ENCODE data around the gene AGAP5.

DNA sequence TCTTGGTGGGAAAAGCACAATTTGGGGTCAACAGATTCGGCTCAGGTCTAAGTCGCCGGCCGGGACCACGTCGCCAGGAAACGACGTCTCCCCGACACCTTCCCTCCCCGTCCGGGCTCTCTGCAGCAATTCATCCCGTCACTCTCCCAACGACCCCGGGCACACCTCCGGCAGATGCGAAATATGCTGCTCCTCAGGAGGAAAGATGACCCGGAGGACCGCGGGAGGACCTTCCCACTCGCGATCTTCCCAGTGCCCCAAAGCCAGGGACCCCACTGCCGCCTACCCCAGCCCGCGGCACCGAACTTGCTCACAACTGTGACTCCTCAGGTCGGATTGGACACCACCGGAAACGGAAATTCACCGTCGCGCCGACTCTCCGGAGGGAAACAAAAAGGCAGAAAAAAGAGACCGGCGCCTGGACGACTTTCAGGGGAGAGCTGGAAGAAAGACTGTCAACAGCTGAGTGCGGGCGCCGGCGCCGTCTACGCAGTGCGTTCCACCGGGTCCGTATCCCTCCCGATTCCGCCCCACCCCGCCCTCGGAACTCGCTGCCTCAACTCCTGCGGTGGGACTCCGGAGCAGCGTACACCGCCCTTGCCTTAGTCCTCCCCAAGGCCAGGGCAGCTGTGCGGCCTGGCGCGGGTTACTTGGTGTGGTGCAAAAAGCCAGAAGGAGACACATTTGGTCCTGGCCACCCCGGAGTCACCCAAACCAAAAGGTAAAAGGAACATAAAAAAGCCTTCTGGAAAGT lies 32.4 kb upstream of the AGAP5 start:
- TF ChIP-seq POLR2A (IDR thresholded peaks at IDR 0.05): no peak
- TF ChIP-seq, protein P1, sequence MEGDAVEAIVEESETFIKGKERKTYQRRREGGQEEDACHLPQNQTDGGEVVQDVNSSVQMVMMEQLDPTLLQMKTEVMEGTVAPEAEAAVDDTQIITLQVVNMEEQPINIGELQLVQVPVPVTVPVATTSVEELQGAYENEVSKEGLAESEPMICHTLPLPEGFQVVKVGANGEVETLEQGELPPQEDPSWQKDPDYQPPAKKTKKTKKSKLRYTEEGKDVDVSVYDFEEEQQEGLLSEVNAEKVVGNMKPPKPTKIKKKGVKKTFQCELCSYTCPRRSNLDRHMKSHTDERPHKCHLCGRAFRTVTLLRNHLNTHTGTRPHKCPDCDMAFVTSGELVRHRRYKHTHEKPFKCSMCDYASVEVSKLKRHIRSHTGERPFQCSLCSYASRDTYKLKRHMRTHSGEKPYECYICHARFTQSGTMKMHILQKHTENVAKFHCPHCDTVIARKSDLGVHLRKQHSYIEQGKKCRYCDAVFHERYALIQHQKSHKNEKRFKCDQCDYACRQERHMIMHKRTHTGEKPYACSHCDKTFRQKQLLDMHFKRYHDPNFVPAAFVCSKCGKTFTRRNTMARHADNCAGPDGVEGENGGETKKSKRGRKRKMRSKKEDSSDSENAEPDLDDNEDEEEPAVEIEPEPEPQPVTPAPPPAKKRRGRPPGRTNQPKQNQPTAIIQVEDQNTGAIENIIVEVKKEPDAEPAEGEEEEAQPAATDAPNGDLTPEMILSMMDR (IDR thresholded peaks at IDR 0.05): no peak
